B cell (primary cell): ENCODE results near the gene UFSP2. TPM values are rescaled to one million over a fixed set of nuclear protein-coding genes. Genes with fewer than 3 reads are reported as not detected.

ENCODE experiments used
- ATAC-seq: fragments of 200-7000 bp; cut with Tn5 transposase; one replicate; pipeline ENCODE4 v1.10.0; 2021; ENCODE audit warnings: low read depth, mild to moderate bottlenecking, moderate number of reproducible peaks, moderate library complexity
- CTCF ChIA-PET: fragments of 350-600 bp; sonication (Branson Sonifier 250); formaldehyde crosslinking; loops from one replicate; lab custom pipeline; 2021; ENCODE audit warnings: antibody characterized with exemption, inconsistent platforms; lab: Charles Lee
- POLR2A ChIA-PET: fragments of 350-600 bp; sonication (Branson Sonifier 250); formaldehyde crosslinking; loops from one replicate; lab custom pipeline; 2021; ENCODE audit warnings: antibody characterized with exemption; lab: Charles Lee
- DNase-seq: peaks from one replicate; pipeline ENCODE4 v3.0.0; 2013
- H2AFZ ChIP-seq: 2 replicates; pipeline ENCODE4 v1.6.1; 2012; ENCODE audit warnings: mild to moderate bottlenecking, low read depth, low read length; ENCODE audit not compliant: insufficient read depth, poor library complexity, severe bottlenecking
- H3K27ac ChIP-seq, 2 donors: 1 replicate in 1 of 2; 2 replicates in 1 of 2; pipeline ENCODE4 v1.5.1; 2012 to 2013; ENCODE audit warnings: low read length in 2 of 2, mild to moderate bottlenecking in 2 of 2, moderate library complexity in 1 of 2
- H3K27me3 ChIP-seq, 4 experiments: fragments of 200-600 bp in 1 of 4; sonication (generic) in 1 of 4; replicated peaks in 1 of 4; 1 replicate in 2 of 4; 2 replicates in 2 of 4; pipeline versions ENCODE4 v1.6.1 to v1.7.0; 2013 to 2016; ENCODE audit warnings: low read length in 3 of 4, mild to moderate bottlenecking in 2 of 4, mixed read lengths in 1 of 4, moderate library complexity in 1 of 4; ENCODE audit not compliant: insufficient read depth in 4 of 4, control insufficient read depth in 3 of 4; ENCODE audit errors: control extremely low read depth in 1 of 4
- H3K36me3 ChIP-seq, 2 experiments: replicated peaks in 1 of 2; 1 replicate in 1 of 2; 2 replicates in 1 of 2; pipeline versions ENCODE4 v1.6.1 to v1.7.1; 2013; ENCODE audit warnings: low read length in 1 of 2; ENCODE audit not compliant: insufficient read depth in 2 of 2, control insufficient read depth in 1 of 2; ENCODE audit errors: control extremely low read depth in 1 of 2, extremely low read depth in 1 of 2
- H3K4me1 ChIP-seq, 2 donors: fragments of 200-600 bp in 1 of 2; sonication (generic) in 1 of 2; 1 replicate in 1 of 2; 2 replicates in 1 of 2; pipeline versions ENCODE4 v1.5.1 to v1.6.1; 2013 to 2017; ENCODE audit warnings: low read length in 2 of 2; ENCODE audit not compliant: control insufficient read depth in 2 of 2, insufficient read depth in 2 of 2
- H3K4me2 ChIP-seq: replicated peaks from 2 replicates; pipeline ENCODE3; 2012; ENCODE audit warnings: mild to moderate bottlenecking, low read depth, low read length; ENCODE audit not compliant: poor library complexity, severe bottlenecking
- H3K4me3 ChIP-seq, 5 experiments: fragments of 200-600 bp in 1 of 5; sonication (generic) in 1 of 5; 1 replicate in 3 of 5; 2 replicates in 2 of 5; pipeline versions ENCODE4 v1.5.1 to v1.7.0; 2011 to 2016; ENCODE audit warnings: low read length in 4 of 5, mild to moderate bottlenecking in 4 of 5, low read depth in 2 of 5, control low read depth in 1 of 5, moderate library complexity in 1 of 5; ENCODE audit not compliant: insufficient read depth in 1 of 5; ENCODE audit errors: control extremely low read depth in 1 of 5, extremely low read depth in 1 of 5
- H3K79me2 ChIP-seq: fragments of 200-600 bp; sonication (generic); one replicate; pipeline ENCODE4 v1.6.0; 2016; ENCODE audit warnings: low read length; ENCODE audit not compliant: control insufficient read depth, insufficient read depth
- H3K9ac ChIP-seq: fragments of 200-600 bp; sonication (generic); 2 replicates; pipeline ENCODE4 v1.6.1; 2017; ENCODE audit warnings: mild to moderate bottlenecking, low read length, moderate library complexity
- H3K9me3 ChIP-seq, 3 donors: one replicate each; pipeline versions ENCODE4 v1.6.1 to v1.7.1; 2013; ENCODE audit warnings: low read length in 2 of 3; ENCODE audit not compliant: control insufficient read depth in 2 of 3, insufficient read depth in 1 of 3; ENCODE audit errors: control extremely low read depth in 1 of 3
- H4K20me1 ChIP-seq: 2 replicates; pipeline ENCODE4 v1.6.0; 2012; ENCODE audit warnings: mild to moderate bottlenecking, low read length; ENCODE audit not compliant: insufficient read depth, control insufficient read depth, poor library complexity, severe bottlenecking
- H3K27ac Mint-ChIP-seq: one replicate; pipeline ENCODE4 v1.8.0; 2021; ENCODE audit warnings: mixed read lengths
- H3K27me3 Mint-ChIP-seq: one replicate; pipeline ENCODE4 v1.8.0; 2021; ENCODE audit warnings: mixed read lengths
- H3K4me1 Mint-ChIP-seq: one replicate; pipeline ENCODE4 v1.8.0; 2021; ENCODE audit warnings: mixed read lengths
- H3K4me3 Mint-ChIP-seq: one replicate; pipeline ENCODE4 v1.8.0; 2021; ENCODE audit warnings: mixed read lengths
- H3K9me3 Mint-ChIP-seq: one replicate; pipeline ENCODE4 v1.8.0; 2022; ENCODE audit warnings: mixed read lengths; ENCODE audit not compliant: insufficient read depth
- CTCF ChIP-seq: fragments of 200-600 bp; IDR thresholded peaks from one replicate; pipeline ENCODE4 v1.8.0; 2022; ENCODE audit warnings: antibody characterized with exemption, mild to moderate bottlenecking
- EZH2 ChIP-seq: IDR thresholded peaks from 2 replicates; pipeline ENCODE4 v1.6.1; 2012; ENCODE audit warnings: borderline replicate concordance, low read depth, mild to moderate bottlenecking, moderate library complexity, low read length; ENCODE audit not compliant: insufficient read depth, poor library complexity, severe bottlenecking
- WGBS: methylation state at CpG from one replicate; pipeline ENCODE4 v1.1.5; 2013; ENCODE audit warnings: missing lambda C conversion rate; ENCODE audit not compliant: insufficient coverage; 5-methylcytosine and 5-hydroxymethylcytosine counted together
- intact Hi-C: fragments of 100-400 bp; cut with micrococcal nuclease; formaldehyde crosslinking; loops from one replicate; pipeline ENCODE4 v1.10.0; 2022
- polyA plus RNA-seq: library from polyadenylated mRNA; depleted of rRNA; stranded (reverse); fragments of >200 nt; gene quantifications from 2 replicates; pipeline ENCODE4 v1.2.3, GENCODE V29; 2012
- total RNA-seq, 2 donors: library from RNA; stranded (reverse); fragments of 120-200 nt in 1 of 2; gene quantifications; 1 replicate in 1 of 2; 2 replicates in 1 of 2; pipeline versions ENCODE4 v1.2.3 to v1.2.4, GENCODE V29; 2013 to 2022

UFSP2 gene
- total and polyA plus RNA-seq, 2 donors (not counting 1 experiment from before 2014, with no cell fraction given), result 9.5 to 20.6 TPM

GRCh38 chr4:185384930-185385331 is 40.8 kb downstream of the UFSP2 start:
- 4% methylated on average over 4 of the region's 10 CpGs for WGBS
- intact Hi-C loops, result no loop called here
- Histone ChIP-seq H3K9me3 (peaks cover 3 to 4% (median 4%) of the 10 kb centered on the region in 3 donors), H3K4me2 (no peak overlapping the region), H4K20me1 (no peaks in the 10 kb centered on the region), H3K9ac (no peak overlapping the region), H3K27ac (no peak overlapping the region), H3K4me1 (peaks cover 0 to 3% of the 10 kb centered on the region in 2 donors), H3K36me3 (peaks cover 0 to 3% of the 10 kb centered on the region in 2 experiments), H2AFZ (no peak overlapping the region), H3K79me2 (no peaks in the 10 kb centered on the region), H3K4me3 (no peak overlapping the region), H3K27me3 (no peaks in the 10 kb centered on the region)
- DNase-seq (no peak), ATAC-seq (no peak)
- H3K27me3 Mint-ChIP-seq, result no peaks in the 10 kb centered on the region
- H3K4me3 Mint-ChIP-seq, result no peak overlapping the region
- CTCF ChIA-PET, result interaction anchor here (0.6 to 1.3 kb wide), 2 partner anchors 11 to 199 kb away, joined by 3 read pairs; partner anchors contain the start of genes ANKRD37 and LRP2BP
- H3K27ac Mint-ChIP-seq, result no peak overlapping the region
- no peak for TF ChIP-seq EZH2
- no peak for TF ChIP-seq CTCF
- H3K4me1 Mint-ChIP-seq, result peaks cover 9% of the 10 kb centered on the region
- peaks cover 8% of the 10 kb centered on the region for H3K9me3 Mint-ChIP-seq
- POLR2A ChIA-PET, result no interaction called here

GRCh38 chr4:185384061-185384460 is 41.7 kb downstream of the UFSP2 start:
- ATAC-seq (no peak), DNase-seq (no peak)
- Mint-ChIP-seq H3K4me1 (peaks cover 9% of the 10 kb centered on the region), H3K27ac (no peak overlapping the region), H3K9me3 (peaks cover 8% of the 10 kb centered on the region), H3K27me3 (no peaks in the 10 kb centered on the region), H3K4me3 (no peak overlapping the region)
- POLR2A ChIA-PET, result no interaction called here
- Histone ChIP-seq H3K4me2 (no peak overlapping the region), H3K27ac (no peak overlapping the region), H4K20me1 (no peaks in the 10 kb centered on the region), H3K36me3 (peaks cover 0 to 3% of the 10 kb centered on the region in 2 experiments), H3K27me3 (no peaks in the 10 kb centered on the region), H2AFZ (no peak overlapping the region), H3K9me3 (peaks cover 3 to 4% (median 4%) of the 10 kb centered on the region in 3 donors), H3K4me3 (no peak overlapping the region), H3K4me1 (peaks cover 0 to 3% of the 10 kb centered on the region in 2 donors), H3K9ac (no peak overlapping the region), H3K79me2 (no peaks in the 10 kb centered on the region)
- TF ChIP-seq EZH2, result no peak
- TF ChIP-seq CTCF, result no peak
- intact Hi-C loops, result no loop called here
- no CpG with 5 or more reads among the region's 2 CpGs for WGBS
- CTCF ChIA-PET, result interaction anchor here (1.3 kb wide), 1 partner anchor 12 kb away, joined by 3 read pairs; the partner anchor contains the start of genes ANKRD37 and LRP2BP
